H4 (cell line): Measurements from ENCODE around the gene GRB7. TPM values are rescaled to one million over a fixed set of nuclear protein-coding genes. Genes with fewer than 3 reads are reported as not detected.
A peak's percentile ranks its signal among the peaks of the same experiment; 100 is the strongest.
"Not testable (repeated sequence)": the region's sequence is repeated elsewhere in the genome, so short reads cannot be mapped to it uniquely, and the experiment has no call there.

ENCODE experiments used
- DNase-seq: peaks from one replicate; pipeline ENCODE4 v3.0.0-alpha.2; 2015; ENCODE audit warnings: low spot score
- total RNA-seq: library from RNA; depleted of rRNA; stranded (reverse); fragments of >200 nt; shearing (Covaris generic); gene quantifications from 2 replicates; pipeline ENCODE4 v1.2.3, GENCODE V29; 2014

Gene GRB7
- total RNA-seq, 1 experiment from 2014 or later: not detected

- DNase-seq: no peak
Measured at GRCh38 chr17:39732586-39732985, 5.2 kb upstream of the GRB7 start.

- DNase-seq: no peak
Measured at GRCh38 chr17:39735882-39736281, 1.9 kb upstream of the GRB7 start.

GRCh38 chr17:39736319-39737165, 1.2 kb upstream of the GRB7 start:
- no peak for DNase-seq

- DNase-seq: no peak
Measured at GRCh38 chr17:39737206-39737759, 455 bp upstream of the GRB7 start.

GRCh38 chr17:39738568-39738901, 797 bp downstream of the GRB7 start:
- no peak for DNase-seq

- DNase-seq: no peak
Measured at GRCh38 chr17:39738983-39739884, 1.5 kb downstream of the GRB7 start.

GRCh38 chr17:39739885-39740356, 2.2 kb downstream of the GRB7 start:
- DNase-seq: no peak

- DNase-seq: peak; percentile 63
Measured at GRCh38 chr17:39740357-39741111, 2.8 kb downstream of the GRB7 start.

- DNase-seq: no peak
Measured at GRCh38 chr17:39742126-39742855, 4.6 kb downstream of the GRB7 start.

GRCh38 chr17:39742856-39743436, 5.2 kb downstream of the GRB7 start:
- no peak for DNase-seq

GRCh38 chr17:39744075-39744835, 6.5 kb downstream of the GRB7 start:
- no peak for DNase-seq

GRCh38 chr17:39744836-39745215, 7.1 kb downstream of the GRB7 start:
- no peak for DNase-seq

GRCh38 chr17:39745335-39746144, 7.8 kb downstream of the GRB7 start:
- no peak for DNase-seq

GRCh38 chr17:39746145-39746461, 8.4 kb downstream of the GRB7 start:
- DNase-seq: no peak

GRCh38 chr17:39747745-39748144, 10.0 kb downstream of the GRB7 start:
- DNase-seq: no peak

- not testable (repeated sequence) for DNase-seq
Measured at GRCh38 chr17:39748444-39749034, 10.8 kb downstream of the GRB7 start.

- no peak for DNase-seq
Measured at GRCh38 chr17:39750131-39751015, 12.6 kb downstream of the GRB7 start.
